GM18909 (cell line): ENCODE results near the gene AJM1.

Source experiments
- ATAC-seq: cut with Tn5 transposase; IDR thresholded peaks from one replicate; pipeline ENCODE4 v1.9.1; 2021; ENCODE audit warnings: mild to moderate bottlenecking; ENCODE audit not compliant: unreplicated experiment, poor library complexity

Gene AJM1

GRCh38 chr9:136853596-136854112, 11.4 kb downstream of the AJM1 start:
- no peak for ATAC-seq

- no peak for ATAC-seq
Measured at GRCh38 chr9:136854113-136854841, 12.0 kb downstream of the AJM1 start.

DNA sequence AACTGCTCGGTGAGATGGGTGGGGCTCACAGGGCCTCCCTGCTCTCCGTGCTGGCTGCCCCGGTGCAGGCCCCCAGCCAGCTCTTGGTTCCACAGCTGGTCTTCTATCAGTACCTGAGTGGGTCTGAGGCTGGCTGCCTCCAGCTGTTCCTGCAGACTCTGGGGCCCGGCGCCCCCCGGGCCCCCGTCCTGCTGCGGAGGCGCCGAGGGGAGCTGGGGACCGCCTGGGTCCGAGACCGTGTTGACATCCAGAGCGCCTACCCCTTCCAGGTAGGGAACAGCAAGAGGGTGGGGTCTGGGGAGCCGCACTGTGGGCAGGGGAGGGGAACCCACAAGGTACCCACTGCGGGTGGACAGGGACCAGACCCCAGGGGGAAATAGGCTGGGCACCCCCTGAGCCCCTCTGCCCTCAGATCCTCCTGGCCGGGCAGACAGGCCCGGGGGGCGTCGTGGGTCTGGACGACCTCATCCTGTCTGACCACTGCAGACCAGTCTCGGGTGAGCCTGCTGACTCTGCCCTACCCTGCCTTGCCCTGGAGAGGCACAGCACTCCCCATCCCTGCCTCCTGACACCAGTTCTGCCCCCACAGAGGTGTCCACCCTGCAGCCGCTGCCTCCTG, 12.7 kb downstream of the AJM1 start:
- ATAC-seq = no peak

- no peak for ATAC-seq
Measured at GRCh38 chr9:136855461-136856078, 13.3 kb downstream of the AJM1 start.

- ATAC-seq = no peak
Measured at GRCh38 chr9:136856079-136856476, 13.8 kb downstream of the AJM1 start.

DNA sequence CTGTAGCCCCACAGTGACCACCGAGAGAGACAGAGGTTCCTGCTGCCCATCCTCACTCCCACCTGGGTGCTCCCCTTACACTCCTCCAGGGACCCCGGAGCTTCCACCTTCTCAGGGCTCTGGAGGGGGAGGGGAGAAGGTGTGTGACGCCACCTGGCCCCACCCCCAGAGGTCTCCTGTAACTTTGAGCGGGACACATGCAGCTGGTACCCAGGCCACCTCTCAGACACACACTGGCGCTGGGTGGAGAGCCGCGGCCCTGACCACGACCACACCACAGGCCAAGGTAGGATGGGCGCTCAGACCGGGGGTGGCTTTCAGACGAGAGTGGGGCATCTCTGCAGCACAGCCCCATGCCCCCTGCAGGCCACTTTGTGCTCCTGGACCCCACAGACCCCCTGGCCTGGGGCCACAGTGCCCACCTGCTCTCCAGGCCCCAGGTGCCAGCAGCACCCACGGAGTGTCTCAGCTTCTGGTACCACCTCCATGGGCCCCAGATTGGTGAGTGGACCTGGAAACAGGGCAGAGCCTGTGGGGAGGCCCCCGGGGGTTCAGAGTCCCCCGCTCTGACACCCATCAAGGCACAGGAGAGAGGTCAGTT, 14.4 kb downstream of the AJM1 start:
- no peak for ATAC-seq

- ATAC-seq = no peak
Measured at GRCh38 chr9:136857166-136857565, 14.9 kb downstream of the AJM1 start.

DNA sequence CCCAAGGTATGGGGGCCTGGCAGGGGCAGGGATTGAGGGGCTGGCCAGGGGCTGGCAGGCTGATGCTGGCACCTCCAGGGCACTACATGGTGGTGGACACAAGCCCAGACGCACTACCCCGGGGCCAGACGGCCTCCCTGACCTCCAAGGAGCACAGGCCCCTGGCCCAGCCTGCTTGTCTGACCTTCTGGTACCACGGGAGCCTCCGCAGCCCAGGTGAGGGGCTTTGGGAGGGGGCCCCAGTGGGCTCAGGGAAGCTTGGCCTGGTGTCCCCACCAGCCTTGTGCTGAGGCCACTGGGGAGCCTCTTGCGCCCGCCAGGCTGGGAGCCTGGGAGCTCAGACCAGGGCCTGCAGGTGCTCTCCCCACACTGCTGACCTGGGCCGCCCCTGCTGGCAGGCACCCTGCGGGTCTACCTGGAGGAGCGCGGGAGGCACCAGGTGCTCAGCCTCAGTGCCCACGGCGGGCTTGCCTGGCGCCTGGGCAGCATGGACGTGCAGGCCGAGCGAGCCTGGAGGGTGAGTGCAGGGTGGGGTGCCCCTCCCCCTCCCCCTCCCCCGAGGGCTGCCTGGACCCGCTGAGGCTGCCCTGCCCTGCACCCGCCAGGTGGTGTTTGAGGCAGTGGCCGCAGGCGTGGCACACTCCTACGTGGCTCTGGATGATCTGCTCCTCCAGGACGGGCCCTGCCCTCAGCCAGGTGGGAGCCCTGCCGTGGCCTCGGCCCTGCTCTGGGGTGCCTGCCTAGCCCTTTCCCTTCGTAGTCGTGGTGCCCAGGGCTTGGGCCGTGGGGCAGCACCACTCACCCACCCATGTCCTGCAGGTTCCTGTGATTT, 15.5 kb downstream of the AJM1 start:
- no peak for ATAC-seq

GRCh38 chr9:136858452-136858843, 16.2 kb downstream of the AJM1 start:
- no peak for ATAC-seq

DNA sequence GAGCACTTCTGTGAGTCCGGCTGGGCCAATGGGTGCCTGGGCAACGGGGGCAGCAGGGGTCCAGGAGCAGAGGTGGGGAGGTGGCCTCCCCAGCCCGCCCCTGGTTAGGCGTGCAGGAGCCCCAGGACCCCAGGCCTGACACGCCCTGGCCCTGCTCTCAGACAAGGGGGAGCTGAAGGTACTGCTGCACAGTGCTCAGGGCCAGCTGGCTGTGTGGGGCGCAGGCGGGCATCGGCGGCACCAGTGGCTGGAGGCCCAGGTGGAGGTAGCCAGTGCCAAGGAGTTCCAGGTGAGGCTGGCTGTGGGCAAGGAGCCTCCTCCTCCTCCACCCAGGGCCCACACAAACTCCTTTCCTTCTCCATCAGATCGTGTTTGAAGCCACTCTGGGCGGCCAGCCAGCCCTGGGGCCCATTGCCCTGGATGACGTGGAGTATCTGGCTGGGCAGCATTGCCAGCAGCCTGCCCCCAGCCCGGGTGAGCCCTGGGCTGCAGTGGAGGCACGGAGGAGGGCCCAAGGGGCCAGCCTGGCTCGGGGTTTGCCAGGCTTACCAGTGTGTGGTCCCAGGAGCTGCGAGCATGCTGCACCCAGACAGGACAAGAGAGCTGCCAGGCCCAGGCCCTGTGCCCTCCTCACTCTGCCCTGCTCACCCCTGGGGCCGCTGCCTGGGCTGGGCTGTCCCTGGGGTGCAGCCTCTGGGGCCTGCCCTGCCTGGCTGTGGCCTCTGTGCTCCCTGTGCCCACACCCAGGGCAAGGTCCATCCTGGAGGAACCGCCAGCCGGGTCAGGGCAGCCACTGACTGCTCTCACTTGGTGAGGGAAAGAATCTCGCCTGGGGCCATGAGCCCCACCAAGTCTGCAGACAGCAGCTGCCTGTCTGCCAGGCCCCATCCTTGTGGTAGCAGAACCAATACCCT, 16.8 kb downstream of the AJM1 start:
- ATAC-seq = no peak

- no peak for ATAC-seq
Measured at GRCh38 chr9:136860529-136860928, 18.3 kb downstream of the AJM1 start.

GRCh38 chr9:136860933-136861873, 18.9 kb downstream of the AJM1 start:
- ATAC-seq = no peak

DNA sequence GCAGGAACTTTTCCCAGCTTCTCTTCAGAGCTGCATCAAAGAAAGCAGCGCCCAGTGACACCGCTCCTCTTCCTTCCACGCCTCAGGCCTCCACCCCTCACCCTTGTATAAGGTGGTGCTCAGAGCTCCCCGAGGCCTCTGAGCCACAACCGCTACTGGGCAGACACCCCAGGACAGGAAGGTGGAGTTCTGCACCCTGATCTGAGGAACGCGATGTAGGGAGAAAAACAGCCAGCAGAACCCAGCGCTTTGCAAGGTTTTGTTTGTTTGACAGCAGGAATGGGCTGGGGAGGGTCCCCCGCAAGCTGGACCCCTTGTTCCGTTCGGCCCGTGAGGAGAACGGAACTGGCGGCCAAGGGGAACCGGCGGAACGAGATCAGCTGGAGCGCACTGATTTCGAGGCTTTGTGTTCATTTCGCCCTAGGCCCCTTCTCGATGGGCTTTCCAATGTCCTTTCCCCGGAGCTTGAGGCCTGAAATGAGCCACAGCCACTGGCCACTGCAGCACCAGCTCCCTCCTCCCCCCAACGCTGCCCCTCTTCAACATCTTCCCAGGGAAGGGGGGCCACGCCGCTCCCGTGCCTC, 19.7 kb downstream of the AJM1 start:
- no peak for ATAC-seq

GRCh38 chr9:136862849-136863622, 20.8 kb downstream of the AJM1 start:
- ATAC-seq = no peak

DNA sequence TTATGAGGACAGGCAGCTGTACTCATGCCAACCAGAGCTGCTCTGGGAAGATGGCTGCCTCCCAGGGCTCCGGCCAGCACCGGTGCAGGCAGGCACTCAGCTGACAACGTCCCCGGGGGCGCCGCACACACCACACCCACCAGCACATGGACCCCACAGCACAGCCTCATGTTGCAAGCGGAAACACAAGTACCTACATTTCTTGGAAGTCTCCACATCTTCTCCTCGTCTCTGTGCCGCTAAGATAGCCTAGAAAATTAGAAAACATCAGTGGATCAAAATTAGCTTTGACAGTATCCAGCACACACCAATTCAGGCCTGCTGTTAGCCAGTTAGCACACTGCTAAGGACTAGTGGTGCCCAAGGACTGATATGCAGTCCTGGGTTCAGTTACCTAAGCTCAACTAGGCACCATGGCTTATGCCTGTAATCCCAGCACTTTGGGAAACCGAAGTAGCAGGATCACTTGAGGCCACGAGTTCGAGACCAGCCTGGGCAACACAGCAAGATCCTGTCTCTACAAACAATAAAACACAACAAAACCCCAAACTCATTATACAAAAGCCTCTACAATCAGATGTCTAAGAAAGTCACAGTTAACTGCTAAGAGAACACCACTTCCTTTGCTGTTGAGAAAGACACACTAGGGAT, 21.5 kb downstream of the AJM1 start:
- ATAC-seq = no peak

DNA sequence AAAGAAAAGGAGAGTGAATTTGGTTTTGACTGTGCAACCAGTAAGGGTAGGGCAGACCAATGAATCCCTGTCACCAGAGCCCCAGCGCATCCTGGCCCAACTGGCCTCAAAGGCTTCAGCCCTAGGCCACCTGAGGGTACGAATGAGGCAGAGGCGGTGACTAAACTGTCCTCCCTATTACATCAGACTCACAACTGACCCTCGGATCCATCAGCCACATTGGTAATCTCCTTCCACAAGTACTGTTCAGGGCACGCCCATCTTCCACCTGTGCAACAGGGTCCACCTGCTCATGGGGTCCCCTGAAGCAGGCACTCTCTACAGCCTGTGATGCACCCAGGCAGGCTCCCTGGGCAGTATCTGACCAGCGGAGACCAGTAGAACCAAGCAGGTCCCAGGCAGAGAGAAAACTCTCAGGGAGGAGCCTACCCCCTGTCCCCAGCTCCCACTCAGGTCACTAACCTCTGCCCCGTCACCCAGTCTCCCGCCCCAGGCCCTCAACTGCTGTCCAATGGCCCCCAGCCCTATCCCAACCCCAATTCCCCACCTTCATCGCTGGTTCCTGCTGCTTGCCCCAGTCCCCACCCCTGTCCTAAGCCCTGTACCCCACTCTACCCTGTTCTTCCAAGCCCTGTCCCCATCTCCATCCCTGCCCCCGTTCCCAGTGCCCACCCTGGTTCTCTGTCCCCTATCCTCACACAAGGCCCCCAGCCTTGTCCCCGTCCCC, 22.9 kb downstream of the AJM1 start:
- no peak for ATAC-seq
